Brain microvascular endothelial cell (primary cell): ENCODE data around the gene WLS.

Experiments used
- DNase-seq: peaks from one replicate; pipeline ENCODE4 v3.0.0-alpha.2; 2020
- H3K27ac ChIP-seq: fragments of 250-450 bp; sonication (Bioruptor Pico); 2 replicates; pipeline ENCODE4 v1.5.1; 2020; ENCODE audit warnings: mild to moderate bottlenecking, moderate library complexity
- H3K27me3 ChIP-seq: fragments of 250-450 bp; sonication (Bioruptor Pico); replicated peaks from 2 replicates; pipeline ENCODE4 v1.5.1; 2020; ENCODE audit warnings: mild to moderate bottlenecking
- H3K36me3 ChIP-seq: fragments of 250-450 bp; sonication (Bioruptor Pico); replicated peaks from 2 replicates; pipeline ENCODE4 v1.5.1; 2020; ENCODE audit warnings: mild to moderate bottlenecking
- H3K4me3 ChIP-seq: 2 replicates; pipeline ENCODE4 v1.5.1; 2011; ENCODE audit warnings: low read depth, mild to moderate bottlenecking, control low read depth, low read length, moderate library complexity
- in situ Hi-C: cut with HindIII; loops from 2 replicates; pipeline ENCODE4 v1.10.0; 2017; ENCODE audit warnings: low sequenced_read_pairs, low pct_ligation_motif_present
- TF ChIP-seq, protein P1 (sequence below): IDR thresholded peaks from 2 replicates; pipeline ENCODE4 v1.5.1; 2011; ENCODE audit warnings: low read depth, mild to moderate bottlenecking, moderate library complexity, low read length, control low read depth, inconsistent platforms; ENCODE audit errors: missing control alignments

The WLS gene

GRCh38 chr1:68255301-68255700 is 23.0 kb upstream of the WLS start:
- H3K36me3 ChIP-seq: no peaks in the 10 kb centered on the region
- in situ Hi-C loops: no loop called here
- no peak for DNase-seq
- TF ChIP-seq, protein P1, sequence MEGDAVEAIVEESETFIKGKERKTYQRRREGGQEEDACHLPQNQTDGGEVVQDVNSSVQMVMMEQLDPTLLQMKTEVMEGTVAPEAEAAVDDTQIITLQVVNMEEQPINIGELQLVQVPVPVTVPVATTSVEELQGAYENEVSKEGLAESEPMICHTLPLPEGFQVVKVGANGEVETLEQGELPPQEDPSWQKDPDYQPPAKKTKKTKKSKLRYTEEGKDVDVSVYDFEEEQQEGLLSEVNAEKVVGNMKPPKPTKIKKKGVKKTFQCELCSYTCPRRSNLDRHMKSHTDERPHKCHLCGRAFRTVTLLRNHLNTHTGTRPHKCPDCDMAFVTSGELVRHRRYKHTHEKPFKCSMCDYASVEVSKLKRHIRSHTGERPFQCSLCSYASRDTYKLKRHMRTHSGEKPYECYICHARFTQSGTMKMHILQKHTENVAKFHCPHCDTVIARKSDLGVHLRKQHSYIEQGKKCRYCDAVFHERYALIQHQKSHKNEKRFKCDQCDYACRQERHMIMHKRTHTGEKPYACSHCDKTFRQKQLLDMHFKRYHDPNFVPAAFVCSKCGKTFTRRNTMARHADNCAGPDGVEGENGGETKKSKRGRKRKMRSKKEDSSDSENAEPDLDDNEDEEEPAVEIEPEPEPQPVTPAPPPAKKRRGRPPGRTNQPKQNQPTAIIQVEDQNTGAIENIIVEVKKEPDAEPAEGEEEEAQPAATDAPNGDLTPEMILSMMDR: no peak
- no peak overlapping the region for H3K4me3 ChIP-seq
- no peak overlapping the region for H3K27ac ChIP-seq
- H3K27me3 ChIP-seq: no peaks in the 10 kb centered on the region

GRCh38 chr1:68254667-68255226 is 22.4 kb upstream of the WLS start:
- Histone ChIP-seq H3K4me3 (no peak overlapping the region), H3K36me3 (no peaks in the 10 kb centered on the region), H3K27ac (no peak overlapping the region), H3K27me3 (no peaks in the 10 kb centered on the region)
- TF ChIP-seq, protein P1: no peak
- DNase-seq: no peak
- in situ Hi-C loops: no loop called here

DNA sequence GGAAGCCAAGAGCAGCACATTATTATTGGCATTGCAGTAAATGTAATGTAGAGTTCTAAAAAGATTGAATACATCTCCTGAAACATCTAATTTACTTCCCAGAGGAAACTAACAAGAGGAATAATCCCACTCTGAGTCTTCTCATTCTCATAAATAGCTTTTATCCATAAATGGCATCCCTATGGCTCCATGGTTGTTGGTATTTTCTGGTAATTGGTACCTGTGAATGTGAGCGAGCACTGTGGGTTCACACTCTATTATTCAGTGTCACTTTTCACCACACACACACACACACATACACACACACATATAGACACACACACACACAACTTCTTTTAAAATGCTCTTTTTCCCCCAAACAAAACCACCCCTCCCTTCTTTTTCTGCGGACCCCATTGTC is 4.7 kb upstream of the WLS start:
- H3K36me3 ChIP-seq: no peaks in the 10 kb centered on the region
- TF ChIP-seq, protein P1: no peak
- no peak overlapping the region for H3K27ac ChIP-seq
- H3K27me3 ChIP-seq: no peaks in the 10 kb centered on the region
- in situ Hi-C loops: loop anchor here (25.0 kb wide), 1 partner anchor 100 kb away; no protein-coding TSS in a partner anchor
- H3K4me3 ChIP-seq: no peak overlapping the region
- no peak for DNase-seq

GRCh38 chr1:68234094-68234493 is 1.8 kb upstream of the WLS start:
- in situ Hi-C loops: loop anchor here (25.0 kb wide), 1 partner anchor 97 kb away; no protein-coding TSS in a partner anchor
- H3K4me3 ChIP-seq: no peak overlapping the region
- H3K36me3 ChIP-seq: no peaks in the 10 kb centered on the region
- no peak overlapping the region for H3K27ac ChIP-seq
- TF ChIP-seq, protein P1: no peak
- no peak for DNase-seq
- no peaks in the 10 kb centered on the region for H3K27me3 ChIP-seq

- Histone ChIP-seq H3K27me3 (no peaks in the 10 kb centered on the region), H3K36me3 (no peaks in the 10 kb centered on the region), H3K27ac (no peak overlapping the region), H3K4me3 (peak overlapping the region; percentile 87)
- TF ChIP-seq, protein P1: no peak
- DNase-seq: no peak
- in situ Hi-C loops: loop anchor here (25.0 kb wide), 1 partner anchor 96 kb away; no protein-coding TSS in a partner anchor
Observed at GRCh38 chr1:68233202-68233601, 879 bp upstream of the WLS start.

- in situ Hi-C loops: loop anchor here (25.0 kb wide), 1 partner anchor 94 kb away; no protein-coding TSS in a partner anchor
- H3K27me3 ChIP-seq: no peaks in the 10 kb centered on the region
- TF ChIP-seq, protein P1: no peak
- peak; percentile 67 for DNase-seq
- H3K27ac ChIP-seq: peak overlapping the region; percentile 48
- no peaks in the 10 kb centered on the region for H3K36me3 ChIP-seq
- peak overlapping the region; percentile 87 for H3K4me3 ChIP-seq
Observed at GRCh38 chr1:68231627-68232288, 565 bp downstream of the WLS start.
